H1 (cell line): Measurements from ENCODE around the gene FGR. TPM values are rescaled to one million over a fixed set of nuclear protein-coding genes. Genes with fewer than 3 reads are reported as not detected.

Experiments
- CTCF ChIA-PET: fragments of 300-600 bp; sonication (Branson Sonifier 250); formaldehyde crosslinking; loops from one replicate; lab custom pipeline; 2021; ENCODE audit not compliant: partially characterized antibody; lab: Charles Lee
- POLR2A ChIA-PET: fragments of 300-600 bp; sonication (Branson Sonifier 250); formaldehyde crosslinking; loops from one replicate; lab custom pipeline; 2021; ENCODE audit warnings: inconsistent platforms; ENCODE audit not compliant: partially characterized antibody; lab: Charles Lee
- DNase-seq, 2 experiments: peaks; one replicate each; pipeline versions ENCODE4 v3.0.0 to v3.0.0-alpha.2; 2010 to 2022; ENCODE audit warnings: low spot score in 2 of 2, low read depth in 1 of 2, mixed read lengths in 1 of 2
- FAIRE-seq: peaks from 2 replicates; lab custom pipeline; 2011; peaks lifted over from hg19 to GRCh38; lab: Jason Lieb, UNC
- H2AFZ ChIP-seq: 2 replicates; pipeline ENCODE4 v1.8.1; 2012; ENCODE audit warnings: low read length, inconsistent platforms
- H2AK5ac ChIP-seq: 2 replicates; pipeline ENCODE4 v1.6.1; 2013; ENCODE audit warnings: low read depth, low read length
- H2BK120ac ChIP-seq: replicated peaks from 2 replicates; pipeline ENCODE3; 2013; ENCODE audit warnings: low read depth, low read length, inconsistent platforms
- H2BK12ac ChIP-seq: 2 replicates; pipeline ENCODE4 v1.6.1; 2013; ENCODE audit warnings: low read depth, low read length
- H2BK15ac ChIP-seq: 2 replicates; pipeline ENCODE4 v1.6.1; 2013; ENCODE audit warnings: low read length
- H2BK20ac ChIP-seq: 2 replicates; pipeline ENCODE4 v1.6.1; 2013; ENCODE audit warnings: low read length
- H2BK5ac ChIP-seq: 2 replicates; pipeline ENCODE4 v1.6.1; 2013; ENCODE audit warnings: low read depth, low read length
- H3K14ac ChIP-seq: 2 replicates; pipeline ENCODE4 v1.6.1; 2013; ENCODE audit warnings: inconsistent platforms; ENCODE audit not compliant: insufficient read length
- H3K18ac ChIP-seq: 2 replicates; pipeline ENCODE4 v1.6.1; 2013; ENCODE audit warnings: low read length; ENCODE audit errors: extremely low read depth
- H3K23ac ChIP-seq: 2 replicates; pipeline ENCODE4 v1.6.1; 2013; ENCODE audit warnings: inconsistent platforms; ENCODE audit not compliant: insufficient read length
- H3K23me2 ChIP-seq: 2 replicates; pipeline ENCODE4 v1.6.1; 2013; ENCODE audit warnings: low read depth, low read length
- H3K27ac ChIP-seq: 2 replicates; pipeline ENCODE4 v1.6.1; 2011; ENCODE audit warnings: low read depth, low read length, inconsistent platforms
- H3K27me3 ChIP-seq, 4 experiments: replicated peaks in 1 of 4; 1 replicate in 1 of 4; 2 replicates in 3 of 4; pipeline versions ENCODE4 v1.6.1 to v1.8.1; 2011 to 2013; ENCODE audit warnings: low read length in 3 of 4, mild to moderate bottlenecking in 3 of 4, inconsistent platforms in 2 of 4, mixed read lengths in 2 of 4, moderate library complexity in 1 of 4; ENCODE audit not compliant: control insufficient read depth in 3 of 4, insufficient read depth in 3 of 4; ENCODE audit errors: extremely low read depth in 1 of 4
- H3K36me3 ChIP-seq, 4 experiments: 2 replicates each; pipeline versions ENCODE4 v1.6.1 to v1.8.1; 2011 to 2013; ENCODE audit warnings: mild to moderate bottlenecking in 4 of 4, low read length in 3 of 4, moderate library complexity in 2 of 4, control low read depth in 1 of 4, inconsistent platforms in 1 of 4; ENCODE audit not compliant: insufficient read depth in 4 of 4, control insufficient read depth in 2 of 4
- H3K4ac ChIP-seq: replicated peaks from 2 replicates; pipeline ENCODE3; 2013; ENCODE audit warnings: low read length, low read depth, mixed read lengths, inconsistent platforms; ENCODE audit not compliant: insufficient read length
- H3K4me1 ChIP-seq, 4 experiments: replicated peaks in 1 of 4; 1 replicate in 1 of 4; 2 replicates in 3 of 4; pipeline versions ENCODE4 v1.6.1 to v1.8.1; 2011 to 2013; ENCODE audit warnings: low read length in 3 of 4, inconsistent platforms in 2 of 4, mixed read lengths in 1 of 4; ENCODE audit not compliant: insufficient read depth in 4 of 4, control insufficient read depth in 3 of 4
- H3K4me2 ChIP-seq, 2 experiments: 2 replicates each; pipeline versions ENCODE4 v1.6.1 to v1.8.1; 2011 to 2013; ENCODE audit warnings: low read depth in 2 of 2, low read length in 2 of 2, control low read depth in 1 of 2, inconsistent platforms in 1 of 2, mild to moderate bottlenecking in 1 of 2; ENCODE audit not compliant: insufficient read depth in 1 of 2
- H3K4me3 ChIP-seq, 4 experiments: fragments of 200-600, 300-600 bp in 1 of 4; sonication (generic), shearing (Covaris generic), sonication (Bioruptor Twin) in 1 of 4; 2 replicates each; pipeline versions ENCODE4 v1.5.1 to v1.8.1; 2011 to 2016; ENCODE audit warnings: low read length in 4 of 4, low read depth in 3 of 4, control low read depth in 2 of 4, inconsistent platforms in 2 of 4, mild to moderate bottlenecking in 2 of 4, mixed read lengths in 1 of 4, moderate library complexity in 1 of 4; ENCODE audit not compliant: insufficient read depth in 2 of 4; ENCODE audit errors: extremely low read depth in 1 of 4
- H3K56ac ChIP-seq: replicated peaks from 2 replicates; pipeline ENCODE3; 2013; ENCODE audit warnings: low read depth, mild to moderate bottlenecking, mixed read lengths, low read length, inconsistent platforms; ENCODE audit not compliant: insufficient read length
- H3K79me1 ChIP-seq: 2 replicates; pipeline ENCODE4 v1.6.1; 2013; ENCODE audit warnings: low read depth, low read length, control low read depth
- H3K79me2 ChIP-seq, 2 experiments: 2 replicates each; pipeline versions ENCODE4 v1.6.1 to v1.8.1; 2012 to 2013; ENCODE audit warnings: low read length in 2 of 2, mild to moderate bottlenecking in 2 of 2, inconsistent platforms in 1 of 2; ENCODE audit not compliant: insufficient read depth in 2 of 2, control insufficient read depth in 1 of 2
- H3K9ac ChIP-seq, 4 experiments: replicated peaks in 1 of 4; 1 replicate in 1 of 4; 2 replicates in 3 of 4; pipeline versions ENCODE4 v1.6.1 to v1.8.1; 2011 to 2013; ENCODE audit warnings: low read depth in 3 of 4, low read length in 3 of 4, control low read depth in 2 of 4, mild to moderate bottlenecking in 2 of 4, moderate library complexity in 2 of 4, inconsistent platforms in 1 of 4; ENCODE audit errors: extremely low read depth in 1 of 4
- H3K9me3 ChIP-seq, 2 experiments: 2 replicates each; pipeline versions ENCODE4 v1.6.1 to v1.8.1; 2012 to 2013; ENCODE audit warnings: mild to moderate bottlenecking in 2 of 2, moderate library complexity in 2 of 2, control low read depth in 1 of 2, inconsistent platforms in 1 of 2, low read depth in 1 of 2, low read length in 1 of 2, mixed read lengths in 1 of 2; ENCODE audit not compliant: insufficient read depth in 2 of 2
- H4K20me1 ChIP-seq, 2 experiments: replicated peaks in 1 of 2; 2 replicates each; pipeline versions ENCODE3 to v1.8.1; 2011 to 2013; ENCODE audit warnings: inconsistent platforms in 2 of 2, low read length in 2 of 2, mild to moderate bottlenecking in 1 of 2; ENCODE audit not compliant: insufficient read depth in 2 of 2, control insufficient read depth in 1 of 2
- H4K5ac ChIP-seq: 2 replicates; pipeline ENCODE4 v1.6.1; 2013; ENCODE audit warnings: low read length, low read depth, mixed read lengths, inconsistent platforms; ENCODE audit not compliant: insufficient read length
- H4K8ac ChIP-seq: 2 replicates; pipeline ENCODE4 v1.8.0; 2013; ENCODE audit warnings: mild to moderate bottlenecking, moderate library complexity, low read length, inconsistent platforms; ENCODE audit not compliant: insufficient read depth; ENCODE audit errors: extremely low read depth
- H4K91ac ChIP-seq: replicated peaks from 2 replicates; pipeline ENCODE3; 2013; ENCODE audit warnings: low read length, mixed read lengths, inconsistent platforms; ENCODE audit not compliant: insufficient read length
- ATF3 ChIP-seq: IDR thresholded peaks from 2 replicates; pipeline ENCODE4 v1.6.1; 2011; ENCODE audit warnings: low read depth, mild to moderate bottlenecking, low read length; ENCODE audit not compliant: insufficient read depth
- EZH2 ChIP-seq: fragments of 200-600 bp; sonication (generic); IDR thresholded peaks from 2 replicates; pipeline ENCODE4 v1.7.1; 2012; ENCODE audit warnings: low read depth, mild to moderate bottlenecking, moderate library complexity, low read length, inconsistent platforms; ENCODE audit not compliant: severe bottlenecking
- HDAC6 ChIP-seq: IDR thresholded peaks from one replicate; pipeline ENCODE4 v1.7.1; 2012; ENCODE audit warnings: low read depth, mild to moderate bottlenecking, inconsistent platforms, low read length, moderate library complexity
- KDM5A ChIP-seq: fragments of 200-600 bp; IDR thresholded peaks from 2 replicates; pipeline ENCODE4 v1.7.1; 2012; ENCODE audit warnings: mild to moderate bottlenecking, low read length, inconsistent platforms, mixed read lengths
- TEAD4 ChIP-seq: IDR thresholded peaks from 2 replicates; pipeline ENCODE4 v1.6.1; 2012; ENCODE audit warnings: low read depth, low read length, inconsistent platforms, mixed read lengths
- WGBS, 2 experiments: shearing (Covaris generic) in 1 of 2; methylation state at CpG; one replicate each; pipeline versions ENCODE4 v1.1.6 to v1.1.7; 2013 to 2015; ENCODE audit warnings: low lambda C conversion rate in 2 of 2, mixed read lengths in 2 of 2, inconsistent platforms in 1 of 2, low coverage in 1 of 2, missing lambda C conversion rate in 1 of 2; ENCODE audit not compliant: insufficient replicate concordance in 2 of 2, insufficient coverage in 1 of 2, insufficient read length in 1 of 2; ENCODE audit errors: extremely low coverage in 1 of 2, missing lambda C conversion rate in 1 of 2; 5-methylcytosine and 5-hydroxymethylcytosine counted together
- polyA plus RNA-seq, 7 experiments: library from polyadenylated mRNA; depleted of rRNA in 3 of 7; stranded (reverse) in 5 of 7; unstranded in 2 of 7; fragments of >200 nt in 5 of 7; fragments of 200-250 nt in 2 of 7; gene quantifications; 1 replicate in 5 of 7; 2 replicates in 1 of 7; 4 replicates in 1 of 7; pipeline versions ENCODE4 v1.2.1 to v1.2.3, GENCODE V29; 2011 to 2013; ENCODE audit warnings: missing spikeins in 2 of 7, mixed read lengths in 2 of 7
- total RNA-seq: library from RNA; stranded (reverse); fragmentation: NEBNext Ultra II Directional; extraction: Animal tissue kit (Norgen Biotek cat#: 25700); gene quantifications from 2 replicates; pipeline ENCODE4 v1.2.1, GENCODE V29; 2021
- TF ChIP-seq, protein P1 (sequence below): IDR thresholded peaks from 2 replicates; pipeline ENCODE4 v1.6.1; 2012; ENCODE audit warnings: low read length, inconsistent platforms

FGR gene
- total and polyA plus RNA-seq, 2 of the 8 experiments (the other 6 are each of a cell fraction or from before 2014, with no cell fraction given), result 0.22 to 0.95 TPM

GRCh38 chr1:27605300-27605766 lies 29.7 kb downstream of the FGR start:
- WGBS, 2 experiments, result 77% methylated on average over 7 of the region's 7 CpGs; no CpG with 5 or more reads in 1 of the 2 experiments
- CTCF ChIA-PET, result interaction anchor here (0.6 to 37.8 kb wide), 39 partner anchors 10 to 305 kb away, joined by 3 to 1807 read pairs (median 7); partner anchors contain the start of genes GPR3, IFI6 and MAP3K6
- peak overlapping the region; percentile 58 for H4K91ac ChIP-seq
- peaks cover 6% of the 10 kb centered on the region; the same call in 1 of the 2 replicates for H3K79me1 ChIP-seq
- H3K27ac ChIP-seq, result no peak overlapping the region
- H3K23me2 ChIP-seq, result peaks cover 8% of the 10 kb centered on the region
- no peak overlapping the region for H3K23ac ChIP-seq
- no peak overlapping the region for H4K8ac ChIP-seq
- peak overlapping the region; percentile 68 to 74 for H3K4me2 ChIP-seq
- H3K79me2 ChIP-seq, result peaks cover 0 to 23% of the 10 kb centered on the region in 2 experiments; a peak in 3 of 4 replicates
- FAIRE-seq (no peak), DNase-seq (no peak)
- no peak overlapping the region for H3K4me3 ChIP-seq
- peaks cover 23 to 39% (median 29%) of the 10 kb centered on the region in 4 experiments for H3K4me1 ChIP-seq
- H3K18ac ChIP-seq, result no peak overlapping the region
- peaks cover 9 to 15% of the 10 kb centered on the region in 2 experiments for H4K20me1 ChIP-seq
- POLR2A ChIA-PET, result interaction anchor here (0.8 to 6.4 kb wide), 10 partner anchors 10 to 248 kb away, joined by 3 to 97 read pairs (median 6); no protein-coding TSS in a partner anchor
- no peak overlapping the region for H3K14ac ChIP-seq
- H3K27me3 ChIP-seq, result no peaks in the 10 kb centered on the region
- H2BK20ac ChIP-seq, result peak overlapping the region; percentile 57; the same call in 1 of the 2 replicates
- H3K9me3 ChIP-seq, result no peaks in the 10 kb centered on the region
- TF ChIP-seq EZH2, result no peak
- TF ChIP-seq HDAC6, result no peak
- TF ChIP-seq KDM5A, result no peak
- TF ChIP-seq, protein P1, sequence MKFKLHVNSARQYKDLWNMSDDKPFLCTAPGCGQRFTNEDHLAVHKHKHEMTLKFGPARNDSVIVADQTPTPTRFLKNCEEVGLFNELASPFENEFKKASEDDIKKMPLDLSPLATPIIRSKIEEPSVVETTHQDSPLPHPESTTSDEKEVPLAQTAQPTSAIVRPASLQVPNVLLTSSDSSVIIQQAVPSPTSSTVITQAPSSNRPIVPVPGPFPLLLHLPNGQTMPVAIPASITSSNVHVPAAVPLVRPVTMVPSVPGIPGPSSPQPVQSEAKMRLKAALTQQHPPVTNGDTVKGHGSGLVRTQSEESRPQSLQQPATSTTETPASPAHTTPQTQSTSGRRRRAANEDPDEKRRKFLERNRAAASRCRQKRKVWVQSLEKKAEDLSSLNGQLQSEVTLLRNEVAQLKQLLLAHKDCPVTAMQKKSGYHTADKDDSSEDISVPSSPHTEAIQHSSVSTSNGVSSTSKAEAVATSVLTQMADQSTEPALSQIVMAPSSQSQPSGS, result no peak
- no peak for TF ChIP-seq ATF3
- TF ChIP-seq TEAD4, result no peak
- H4K5ac ChIP-seq, result no peak overlapping the region
- H3K9ac ChIP-seq, result no peak overlapping the region
- H2BK15ac ChIP-seq, result peak overlapping the region; percentile 1; the same call in 1 of the 2 replicates
- H2BK12ac ChIP-seq, result peak overlapping the region; percentile 62; the same call in 1 of the 2 replicates
- H2BK5ac ChIP-seq, result peak overlapping the region; percentile 69; the same call in 1 of the 2 replicates
- H3K56ac ChIP-seq, result no peak overlapping the region
- H3K36me3 ChIP-seq, result no peaks in the 10 kb centered on the region
- H2AK5ac ChIP-seq, result peak overlapping the region; percentile 75; the same call in 1 of the 2 replicates
- H2AFZ ChIP-seq, result no peak overlapping the region
- H3K4ac ChIP-seq, result no peak overlapping the region
- H2BK120ac ChIP-seq, result no peak overlapping the region
